ENCODE results near the gene JAZF1. TPM values are rescaled to one million over a fixed set of nuclear protein-coding genes. Genes with fewer than 3 reads are reported as not detected.
A peak's percentile ranks its signal among the peaks of the same experiment; 100 is the strongest.

JAZF1 gene
- total and polyA plus RNA-seq, 2 of the 4 experiments (the other 2 are of a cell fraction), result 8.4 to 10.5 TPM

DNA sequence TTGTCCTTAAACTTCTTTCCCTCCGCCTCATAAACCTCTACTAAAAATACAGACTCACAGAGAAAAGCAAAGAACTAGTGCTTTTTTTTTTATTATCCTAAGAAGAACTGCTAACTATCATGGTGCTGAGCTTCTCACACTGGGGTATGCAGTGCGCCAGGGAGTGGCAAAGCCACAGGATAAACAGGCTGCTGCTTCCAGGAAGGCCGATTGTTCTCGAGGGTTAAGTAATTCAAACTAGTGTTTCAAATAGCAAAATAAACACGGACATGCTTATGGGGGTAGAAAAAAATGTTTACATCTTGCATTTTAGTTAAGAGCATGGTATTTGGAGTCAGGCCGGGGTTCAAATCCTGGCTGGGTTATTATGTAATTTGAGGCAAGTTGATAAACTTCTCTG lies 283.6 kb downstream of the JAZF1 start:
- Histone ChIP-seq H3K14ac (replicated peaks; ENCODE audit: low read depth, low read length) (no peak overlapping the region), H3K4me1 (ENCODE audit: control insufficient read depth, insufficient read depth, low read length) (peaks cover 12% of the 10 kb centered on the region), H3K9me3 (ENCODE audit: control insufficient read depth, insufficient read depth, low read length) (no peaks in the 10 kb centered on the region), H3K23ac (ENCODE audit: low read depth, low read length) (no peak overlapping the region), H3K4me2 (ENCODE audit: low read depth, low read length) (peak overlapping the region; percentile 39), H3K4me3 (ENCODE audit: insufficient read depth, low read depth, low read length) (no peak overlapping the region), H3K18ac (ENCODE audit: low read depth, low read length) (no peak overlapping the region), H3K79me1 (ENCODE audit: low read depth in 1 of 2, low read length in 2 of 2) (peaks cover 18 to 41% of the 10 kb centered on the region in 2 experiments), H3K27ac (ENCODE audit: insufficient read depth, low read length) (no peak overlapping the region), H2BK5ac (ENCODE audit: low read depth, low read length, poor library complexity, severe bottlenecking) (no peak overlapping the region), H3K56ac (ENCODE audit: extremely low read depth, insufficient read depth, low read length) (no peak overlapping the region), H4K91ac (ENCODE audit: insufficient read depth, low read depth, low read length) (no peak overlapping the region), H2BK20ac (ENCODE audit: low read depth, low read length) (no peak overlapping the region), H2BK15ac (ENCODE audit: low read depth, low read length) (no peak overlapping the region), H3K9ac (ENCODE audit: low read depth, low read length) (no peak overlapping the region), H2AFZ (replicated peaks; ENCODE audit: low read length, poor library complexity) (no peak overlapping the region), H3K36me3 (ENCODE audit: control insufficient read depth, insufficient read depth, low read length) (peaks cover 5% of the 10 kb centered on the region; the same call in 1 of the 2 replicates), H2AK9ac (replicated peaks; ENCODE audit: low read depth, low read length, poor library complexity) (no peak overlapping the region), H2AK5ac (ENCODE audit: low read depth, low read length) (no peak overlapping the region), H3K4ac (ENCODE audit: low read depth, low read length) (no peak overlapping the region), H4K8ac (ENCODE audit: low read depth in 2 of 2, low read length in 2 of 2) (no peak overlapping the region), H4K5ac (ENCODE audit: low read depth, low read length) (no peak overlapping the region), H4K20me1 (ENCODE audit: insufficient read depth, low read length) (peaks cover 16% of the 10 kb centered on the region; the same call in 1 of the 2 replicates), H3K27me3 (ENCODE audit: control insufficient read depth, insufficient read depth, low read length) (no peaks in the 10 kb centered on the region), H2BK120ac (ENCODE audit: low read depth, low read length) (no peak overlapping the region), H3K9me1 (ENCODE audit: insufficient read depth, low read length) (peaks cover 19% of the 10 kb centered on the region)
- ATAC-seq (ENCODE audit: low read depth) (peak; percentile 67), DNase-seq (peak; percentile 52)
- POLR2A ChIA-PET (ENCODE audit: unreplicated experiment), result no interaction called here
- CTCF ChIA-PET, result no interaction called here
- no peak for TF ChIP-seq CHD1 (IDR thresholded peaks at IDR 0.05; ENCODE audit: low read depth, low read length)
- no peak for TF ChIP-seq CEBPB (IDR thresholded peaks at IDR 0.05; ENCODE audit: low read depth, low read length)
- TF ChIP-seq BHLHE40 (IDR thresholded peaks at IDR 0.05; ENCODE audit: low read depth, low read length), result no peak
- no peak for TF ChIP-seq NFE2L2 (IDR thresholded peaks at IDR 0.05; ENCODE audit: low read depth, low read length)
- no peak for TF ChIP-seq POLR2A (IDR thresholded peaks at IDR 0.05; ENCODE audit: low read depth, low read length)
- TF ChIP-seq FOS (IDR thresholded peaks at IDR 0.05; ENCODE audit: low read depth, low read length), result no peak
- no peak for TF ChIP-seq RAD21 (IDR thresholded peaks at IDR 0.05; ENCODE audit: low read length)
- TF ChIP-seq, protein P1, sequence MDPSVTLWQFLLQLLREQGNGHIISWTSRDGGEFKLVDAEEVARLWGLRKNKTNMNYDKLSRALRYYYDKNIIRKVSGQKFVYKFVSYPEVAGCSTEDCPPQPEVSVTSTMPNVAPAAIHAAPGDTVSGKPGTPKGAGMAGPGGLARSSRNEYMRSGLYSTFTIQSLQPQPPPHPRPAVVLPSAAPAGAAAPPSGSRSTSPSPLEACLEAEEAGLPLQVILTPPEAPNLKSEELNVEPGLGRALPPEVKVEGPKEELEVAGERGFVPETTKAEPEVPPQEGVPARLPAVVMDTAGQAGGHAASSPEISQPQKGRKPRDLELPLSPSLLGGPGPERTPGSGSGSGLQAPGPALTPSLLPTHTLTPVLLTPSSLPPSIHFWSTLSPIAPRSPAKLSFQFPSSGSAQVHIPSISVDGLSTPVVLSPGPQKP (IDR thresholded peaks at IDR 0.05; ENCODE audit: borderline replicate concordance, low read depth, low read length), result no peak
- no peak for TF ChIP-seq SMC3 (IDR thresholded peaks at IDR 0.05; ENCODE audit: low read depth, low read length)
- dilution Hi-C loops (cut with HindIII; ENCODE audit: low sequenced_read_pairs, unreplicated experiment), result no loop called here
- intact Hi-C loops (cut with micrococcal nuclease), result no loop called here
- no TSS peak for BruUV-seq (replicated peaks)
- in situ Hi-C loops (cut with MboI; ENCODE audit: low sequenced_read_pairs), result no loop called here
- no CpG with 5 or more reads among the region's 6 CpGs for WGBS, 2 experiments (ENCODE audit: extremely low coverage in 2 of 2, insufficient read length in 1 of 2)

Measured in IMR-90 (cell line).